Liver (tissue), 3 donors: ENCODE results near the gene DIP2B.

Experiments
- CTCF ChIP-seq: fragments of 150-350 bp; IDR thresholded peaks from 2 replicates; pipeline ENCODE4 v1.5.1; 2017; ENCODE audit warnings: improper control_type of control experiment, low read depth, low read length; ENCODE audit not compliant: missing input control
- FOXA1 ChIP-seq: IDR thresholded peaks from 2 replicates; pipeline ENCODE4 v1.6.1; 2016; ENCODE audit warnings: antibody characterized with exemption
- GABPA ChIP-seq, 2 donors: IDR thresholded peaks in 1 of 2; conservative IDR thresholded peaks in 1 of 2; 2 replicates each; pipeline ENCODE4 v1.6.1; 2016; ENCODE audit warnings: antibody characterized with exemption in 2 of 2, mild to moderate bottlenecking in 1 of 2, moderate library complexity in 1 of 2
- RAD21 ChIP-seq, 2 donors: IDR thresholded peaks; 2 replicates each; pipeline ENCODE4 v1.6.1; 2016; ENCODE audit warnings: antibody characterized with exemption in 2 of 2, mild to moderate bottlenecking in 2 of 2
- SP1 ChIP-seq: IDR thresholded peaks from 2 replicates; pipeline ENCODE4 v1.6.1; 2018; ENCODE audit warnings: antibody characterized with exemption, mild to moderate bottlenecking
- donor health status: healthy.
- donor health status: healthy.

GRCh38 chr12:50635364-50635763, 130.6 kb downstream of the DIP2B start:
- TF ChIP-seq RAD21 (IDR thresholded peaks at IDR 0.05) (no peak), CTCF (no peak), FOXA1 (no peak), GABPA (IDR thresholded peaks at IDR 0.05 in 1 of 2, conservative IDR thresholded peaks at IDR 0.05 in 1 of 2) (no peak), SP1 (no peak)
